K562 (cell line): Measurements from ENCODE around the gene BLOC1S3. TPM values are rescaled to one million over a fixed set of nuclear protein-coding genes. Genes with fewer than 3 reads are reported as not detected.

Source experiments
- DNMT1 ChIP-seq: fragments of 450-650 bp; IDR thresholded peaks from 2 replicates; pipeline ENCODE4 v1.6.1; 2016; ENCODE audit warnings: antibody characterized with exemption, mild to moderate bottlenecking
- FOXP1 ChIP-seq: sonication (generic); formaldehyde crosslinking; IDR thresholded peaks from 2 replicates; pipeline ENCODE4 v1.8.0; 2022; ENCODE audit warnings: mild to moderate bottlenecking, missing genetic modification reagents
- HNRNPL ChIP-seq: fragments of 200-400 bp; formaldehyde crosslinking; IDR thresholded peaks from 2 replicates; pipeline ENCODE4 v1.6.1; 2017; ENCODE audit warnings: low read depth, mild to moderate bottlenecking, low read length
- MEF2A ChIP-seq: IDR thresholded peaks from 2 replicates; pipeline ENCODE4 v1.6.1; 2011; ENCODE audit warnings: low read depth, mild to moderate bottlenecking, low read length, moderate library complexity; ENCODE audit not compliant: control insufficient read depth
- NFXL1 ChIP-seq: fragments of 450-650 bp; formaldehyde crosslinking; IDR thresholded peaks from 2 replicates; pipeline ENCODE4 v1.4.0; 2021; ENCODE audit warnings: mild to moderate bottlenecking
- NR3C1 ChIP-seq: sonication (generic); formaldehyde crosslinking; IDR thresholded peaks from 2 replicates; pipeline ENCODE4 v1.8.1; 2022; ENCODE audit warnings: missing genetic modification reagents
- POLR2A ChIP-seq: fragments of 450-650 bp; conservative IDR thresholded peaks from 2 replicates; pipeline ENCODE4 v1.6.1; 2016
- PRPF4 ChIP-seq: fragments of 200-400 bp; formaldehyde crosslinking; IDR thresholded peaks from one replicate; pipeline ENCODE4 v1.6.1; 2017; ENCODE audit warnings: low read length, low read depth, mild to moderate bottlenecking; ENCODE audit not compliant: insufficient read depth, poor library complexity, severe bottlenecking
- RBM39 ChIP-seq: fragments of 200-400 bp; formaldehyde crosslinking; optimal IDR thresholded peaks from 2 replicates; pipeline ENCODE3; 2018; ENCODE audit warnings: low read depth, low read length
- RNF2 ChIP-seq: sonication (generic); IDR thresholded peaks from 2 replicates; pipeline ENCODE4 v1.6.1; 2016
- SMARCA4 ChIP-seq: fragments of 450-650 bp; IDR thresholded peaks from 2 replicates; pipeline ENCODE4 v1.6.1; 2016
- TEAD4 ChIP-seq, 2 experiments: sonication (generic) in 1 of 2; formaldehyde crosslinking in 1 of 2; IDR thresholded peaks; 2 replicates each; pipeline versions ENCODE4 v1.6.1 to v1.8.0; 2012 to 2022; ENCODE audit warnings: borderline replicate concordance in 1 of 2, inconsistent platforms in 1 of 2, low read length in 1 of 2, mild to moderate bottlenecking in 1 of 2, missing genetic modification reagents in 1 of 2
- ZBTB7A ChIP-seq: IDR thresholded peaks from 2 replicates; pipeline ENCODE4 v1.6.1; 2011; ENCODE audit warnings: low read depth, mild to moderate bottlenecking, low read length, moderate library complexity, borderline replicate concordance; ENCODE audit not compliant: control insufficient read depth
- ZFX ChIP-seq: sonication (generic); formaldehyde crosslinking; IDR thresholded peaks from 2 replicates; pipeline ENCODE4 v1.8.0; 2022; ENCODE audit warnings: mild to moderate bottlenecking, missing genetic modification reagents, moderate library complexity
- ZNF316 ChIP-seq: fragments of 450-650 bp; IDR thresholded peaks from 2 replicates; pipeline ENCODE4 v1.6.1; 2016
- polyA plus RNA-seq, 8 experiments: library from polyadenylated mRNA; depleted of rRNA in 4 of 8; stranded (reverse) in 5 of 8; unstranded in 3 of 8; fragments of >200 nt; fragmentation: Nextera tagmentation in 2 of 8; fragmentation: Illumina TruSeq in 1 of 8; extraction: Ambion mirVana in 2 of 8; extraction: Trizol in 1 of 8; gene quantifications; 2 replicates each; pipeline versions ENCODE4 v1.2.1 to v1.2.3, GENCODE V29; 2011 to 2014; ENCODE audit warnings: inconsistent platforms in 1 of 8, missing spikeins in 1 of 8
- total RNA-seq, 7 experiments: library from RNA; depleted of rRNA in 6 of 7; stranded (reverse); fragments of >200 nt in 6 of 7; fragmentation: Illumina TruSeq in 2 of 7; extraction: Trizol in 2 of 7; gene quantifications; 2 replicates each; pipeline versions ENCODE4 v1.2.1 to v1.2.3, GENCODE V29; 2011 to 2021; ENCODE audit warnings: low replicate concordance in 1 of 7
- TF ChIP-seq, protein P1 (sequence below): fragments of 250-450 bp; sonication (Bioruptor Pico); IDR thresholded peaks from 2 replicates; pipeline ENCODE4 v1.9.0; 2021; ENCODE audit warnings: mild to moderate bottlenecking, inconsistent platforms
- TF ChIP-seq, protein P2 (sequence below): sonication (generic); formaldehyde crosslinking; IDR thresholded peaks from 2 replicates; pipeline ENCODE4 v1.8.0; 2022; ENCODE audit warnings: mild to moderate bottlenecking, missing genetic modification reagents, borderline replicate concordance
- TF ChIP-seq, protein P3 (sequence below): sonication (generic); formaldehyde crosslinking; IDR thresholded peaks from 2 replicates; pipeline ENCODE4 v1.8.0; 2022; ENCODE audit warnings: mild to moderate bottlenecking, low read depth, missing genetic modification reagents
- TF ChIP-seq, protein P4 (sequence below): sonication (generic); formaldehyde crosslinking; IDR thresholded peaks from 2 replicates; pipeline ENCODE4 v1.8.1; 2023; ENCODE audit warnings: mild to moderate bottlenecking, missing genetic modification reagents
- TF ChIP-seq, protein P5 (sequence below): sonication (generic); formaldehyde crosslinking; IDR thresholded peaks from 2 replicates; pipeline ENCODE4 v1.9.0; 2022; ENCODE audit warnings: mild to moderate bottlenecking, missing genetic modification reagents

BLOC1S3 gene
- total and polyA plus RNA-seq, 9 of the 15 experiments (the other 6 are each of a cell fraction or from before 2014, with no cell fraction given), result 3.9 to 20.2 (median 10.4) TPM

GRCh38 chr19:45153339-45154063 is 25.1 kb upstream of the BLOC1S3 start (continued):
- TF ChIP-seq, protein P1, sequence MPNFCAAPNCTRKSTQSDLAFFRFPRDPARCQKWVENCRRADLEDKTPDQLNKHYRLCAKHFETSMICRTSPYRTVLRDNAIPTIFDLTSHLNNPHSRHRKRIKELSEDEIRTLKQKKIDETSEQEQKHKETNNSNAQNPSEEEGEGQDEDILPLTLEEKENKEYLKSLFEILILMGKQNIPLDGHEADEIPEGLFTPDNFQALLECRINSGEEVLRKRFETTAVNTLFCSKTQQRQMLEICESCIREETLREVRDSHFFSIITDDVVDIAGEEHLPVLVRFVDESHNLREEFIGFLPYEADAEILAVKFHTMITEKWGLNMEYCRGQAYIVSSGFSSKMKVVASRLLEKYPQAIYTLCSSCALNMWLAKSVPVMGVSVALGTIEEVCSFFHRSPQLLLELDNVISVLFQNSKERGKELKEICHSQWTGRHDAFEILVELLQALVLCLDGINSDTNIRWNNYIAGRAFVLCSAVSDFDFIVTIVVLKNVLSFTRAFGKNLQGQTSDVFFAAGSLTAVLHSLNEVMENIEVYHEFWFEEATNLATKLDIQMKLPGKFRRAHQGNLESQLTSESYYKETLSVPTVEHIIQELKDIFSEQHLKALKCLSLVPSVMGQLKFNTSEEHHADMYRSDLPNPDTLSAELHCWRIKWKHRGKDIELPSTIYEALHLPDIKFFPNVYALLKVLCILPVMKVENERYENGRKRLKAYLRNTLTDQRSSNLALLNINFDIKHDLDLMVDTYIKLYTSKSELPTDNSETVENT (CRISPR knock-in tag), result 0 out of 2 replicates have a peak, but pooled peaks have one; percentile 14
- TF ChIP-seq, protein P2, sequence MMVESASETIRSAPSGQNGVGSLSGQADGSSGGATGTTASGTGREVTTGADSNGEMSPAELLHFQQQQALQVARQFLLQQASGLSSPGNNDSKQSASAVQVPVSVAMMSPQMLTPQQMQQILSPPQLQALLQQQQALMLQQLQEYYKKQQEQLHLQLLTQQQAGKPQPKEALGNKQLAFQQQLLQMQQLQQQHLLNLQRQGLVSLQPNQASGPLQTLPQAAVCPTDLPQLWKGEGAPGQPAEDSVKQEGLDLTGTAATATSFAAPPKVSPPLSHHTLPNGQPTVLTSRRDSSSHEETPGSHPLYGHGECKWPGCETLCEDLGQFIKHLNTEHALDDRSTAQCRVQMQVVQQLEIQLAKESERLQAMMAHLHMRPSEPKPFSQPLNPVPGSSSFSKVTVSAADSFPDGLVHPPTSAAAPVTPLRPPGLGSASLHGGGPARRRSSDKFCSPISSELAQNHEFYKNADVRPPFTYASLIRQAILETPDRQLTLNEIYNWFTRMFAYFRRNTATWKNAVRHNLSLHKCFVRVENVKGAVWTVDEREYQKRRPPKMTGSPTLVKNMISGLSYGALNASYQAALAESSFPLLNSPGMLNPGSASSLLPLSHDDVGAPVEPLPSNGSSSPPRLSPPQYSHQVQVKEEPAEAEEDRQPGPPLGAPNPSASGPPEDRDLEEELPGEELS (CRISPR knock-in tag), result 0 out of 2 replicates have a peak, but pooled peaks have one; percentile 41
- TF ChIP-seq TEAD4 (IDR thresholded peaks at IDR 0.05; ENCODE audit: low read length), result no peak
- peak; percentile 58; the same call in 1 of the 2 replicates for TF ChIP-seq TEAD4 (CRISPR knock-in tag; IDR thresholded peaks at IDR 0.05; ENCODE audit: borderline replicate concordance)
- TF ChIP-seq, protein P3, sequence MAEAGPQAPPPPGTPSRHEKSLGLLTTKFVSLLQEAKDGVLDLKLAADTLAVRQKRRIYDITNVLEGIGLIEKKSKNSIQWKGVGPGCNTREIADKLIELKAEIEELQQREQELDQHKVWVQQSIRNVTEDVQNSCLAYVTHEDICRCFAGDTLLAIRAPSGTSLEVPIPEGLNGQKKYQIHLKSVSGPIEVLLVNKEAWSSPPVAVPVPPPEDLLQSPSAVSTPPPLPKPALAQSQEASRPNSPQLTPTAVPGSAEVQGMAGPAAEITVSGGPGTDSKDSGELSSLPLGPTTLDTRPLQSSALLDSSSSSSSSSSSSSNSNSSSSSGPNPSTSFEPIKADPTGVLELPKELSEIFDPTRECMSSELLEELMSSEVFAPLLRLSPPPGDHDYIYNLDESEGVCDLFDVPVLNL (CRISPR knock-in tag), result peak; percentile 56; the same call in 1 of the 2 replicates
- no peak for TF ChIP-seq NFXL1 (CRISPR knock-in tag)
- TF ChIP-seq, protein P4, sequence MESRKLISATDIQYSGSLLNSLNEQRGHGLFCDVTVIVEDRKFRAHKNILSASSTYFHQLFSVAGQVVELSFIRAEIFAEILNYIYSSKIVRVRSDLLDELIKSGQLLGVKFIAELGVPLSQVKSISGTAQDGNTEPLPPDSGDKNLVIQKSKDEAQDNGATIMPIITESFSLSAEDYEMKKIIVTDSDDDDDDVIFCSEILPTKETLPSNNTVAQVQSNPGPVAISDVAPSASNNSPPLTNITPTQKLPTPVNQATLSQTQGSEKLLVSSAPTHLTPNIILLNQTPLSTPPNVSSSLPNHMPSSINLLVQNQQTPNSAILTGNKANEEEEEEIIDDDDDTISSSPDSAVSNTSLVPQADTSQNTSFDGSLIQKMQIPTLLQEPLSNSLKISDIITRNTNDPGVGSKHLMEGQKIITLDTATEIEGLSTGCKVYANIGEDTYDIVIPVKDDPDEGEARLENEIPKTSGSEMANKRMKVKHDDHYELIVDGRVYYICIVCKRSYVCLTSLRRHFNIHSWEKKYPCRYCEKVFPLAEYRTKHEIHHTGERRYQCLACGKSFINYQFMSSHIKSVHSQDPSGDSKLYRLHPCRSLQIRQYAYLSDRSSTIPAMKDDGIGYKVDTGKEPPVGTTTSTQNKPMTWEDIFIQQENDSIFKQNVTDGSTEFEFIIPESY, result peak; percentile 98
- TF ChIP-seq MEF2A, result no peak
- TF ChIP-seq FOXP1 (CRISPR knock-in tag), result peak; percentile 59
- peak; percentile 63 for TF ChIP-seq ZFX
- no peak for TF ChIP-seq DNMT1
- peak; percentile 75; the same call in 1 of the 2 replicates for TF ChIP-seq NR3C1 (CRISPR knock-in tag)
- TF ChIP-seq, protein P5, sequence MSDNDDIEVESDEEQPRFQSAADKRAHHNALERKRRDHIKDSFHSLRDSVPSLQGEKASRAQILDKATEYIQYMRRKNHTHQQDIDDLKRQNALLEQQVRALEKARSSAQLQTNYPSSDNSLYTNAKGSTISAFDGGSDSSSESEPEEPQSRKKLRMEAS (CRISPR knock-in tag), result peak; percentile 99
- peak; percentile 35; the same call in 1 of the 2 replicates for TF ChIP-seq ZNF316
- no peak for TF ChIP-seq SMARCA4
- 0 out of 2 replicates have a peak, but pooled peaks have one; percentile 32 for TF ChIP-seq POLR2A
- 0 out of 2 replicates have a peak, but pooled peaks have one; percentile 32 for TF ChIP-seq RNF2
- TF ChIP-seq HNRNPL, result peak; percentile 82
- peak; percentile 48; the same call in 1 of the 2 replicates for TF ChIP-seq ZBTB7A
- peak; percentile 9 for TF ChIP-seq PRPF4
- TF ChIP-seq RBM39, result no peak
